HG03342 (cell line): ENCODE measurements around the gene STX12.
"Not testable (repeated sequence)": the region's sequence is repeated elsewhere in the genome, so short reads cannot be mapped to it uniquely, and the experiment has no call there.

ENCODE experiments used
- ATAC-seq: cut with Tn5 transposase; IDR thresholded peaks from one replicate; pipeline ENCODE4 v1.9.1; 2021; ENCODE audit warnings: mild to moderate bottlenecking, moderate library complexity; ENCODE audit not compliant: unreplicated experiment

STX12 gene

DNA sequence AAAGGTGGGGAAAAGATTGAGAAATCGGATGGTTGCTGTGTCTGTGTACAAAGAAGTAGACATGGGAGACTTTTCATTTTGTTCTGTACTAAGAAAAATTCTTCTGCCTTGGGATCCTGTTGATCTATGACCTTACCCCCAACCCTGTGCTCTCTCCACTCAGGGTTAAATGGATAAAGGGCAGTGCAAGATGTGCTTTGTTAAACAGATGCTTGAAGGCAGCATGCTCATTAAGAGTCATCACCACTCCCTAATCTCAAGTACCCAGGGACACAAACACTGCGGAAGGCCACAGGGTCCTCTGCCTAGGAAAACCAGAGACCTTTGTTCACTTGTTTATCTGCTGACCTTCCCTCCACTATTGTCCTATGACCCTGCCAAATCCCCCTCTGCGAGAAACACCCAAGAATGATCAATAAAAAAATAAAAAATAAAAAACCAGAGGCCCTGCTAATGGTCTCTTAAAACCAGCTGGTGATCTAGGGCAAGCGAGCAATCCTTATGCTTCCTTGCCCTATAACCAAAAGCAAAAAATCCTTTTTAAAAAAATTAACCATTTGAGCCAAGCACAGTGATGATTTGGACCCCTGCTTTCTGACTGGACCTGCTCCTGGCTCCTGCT is 56.4 kb downstream of the STX12 start:
- not testable (repeated sequence) for ATAC-seq

DNA sequence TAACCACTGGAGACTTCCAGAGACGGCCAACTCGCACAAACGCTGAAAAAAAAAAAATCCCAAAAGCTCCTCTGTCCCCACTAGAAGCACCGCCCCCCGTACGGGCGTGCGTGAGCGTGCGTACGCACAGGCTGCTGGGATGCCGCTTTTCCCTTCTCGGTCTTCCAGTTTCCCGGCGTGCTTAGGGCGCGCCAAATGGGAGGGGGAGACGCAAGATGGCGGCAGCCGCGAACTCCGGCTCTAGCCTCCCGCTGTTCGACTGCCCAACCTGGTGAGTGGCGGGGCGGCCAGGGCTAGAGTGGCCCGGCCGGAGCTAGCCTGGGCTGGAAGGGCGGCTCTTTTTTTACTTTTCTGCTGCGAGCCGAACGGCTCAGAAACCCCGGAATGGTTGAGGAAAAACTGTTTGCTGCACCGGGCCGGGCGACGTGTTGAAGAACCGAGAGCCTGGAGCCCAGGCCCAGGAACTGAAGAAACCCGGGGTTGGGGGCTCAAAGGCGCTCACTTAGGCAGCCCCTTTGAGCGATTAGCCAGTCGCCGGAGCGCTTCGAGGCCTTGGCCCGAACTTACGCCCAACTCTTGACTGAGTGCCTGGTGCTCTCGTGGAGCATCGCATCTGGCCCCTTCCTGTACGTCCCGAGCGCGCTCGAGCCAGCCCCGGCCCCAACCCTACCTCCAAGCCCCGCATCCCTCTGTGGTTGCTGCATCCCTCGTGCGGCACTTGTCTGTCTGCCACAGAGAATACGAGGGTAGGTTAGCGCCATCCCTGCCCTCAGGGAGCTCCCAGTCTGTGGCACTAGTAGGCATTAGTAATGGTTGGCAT is 57.8 kb downstream of the STX12 start, which contains the start of gene PPP1R8:
Gene PPP1R8, plus strand, starts transcription at position 162 of the 820 bp plus-strand sequence. Its CDS starts 54 bp downstream, at position 216.
- ATAC-seq: peak; percentile 91

DNA sequence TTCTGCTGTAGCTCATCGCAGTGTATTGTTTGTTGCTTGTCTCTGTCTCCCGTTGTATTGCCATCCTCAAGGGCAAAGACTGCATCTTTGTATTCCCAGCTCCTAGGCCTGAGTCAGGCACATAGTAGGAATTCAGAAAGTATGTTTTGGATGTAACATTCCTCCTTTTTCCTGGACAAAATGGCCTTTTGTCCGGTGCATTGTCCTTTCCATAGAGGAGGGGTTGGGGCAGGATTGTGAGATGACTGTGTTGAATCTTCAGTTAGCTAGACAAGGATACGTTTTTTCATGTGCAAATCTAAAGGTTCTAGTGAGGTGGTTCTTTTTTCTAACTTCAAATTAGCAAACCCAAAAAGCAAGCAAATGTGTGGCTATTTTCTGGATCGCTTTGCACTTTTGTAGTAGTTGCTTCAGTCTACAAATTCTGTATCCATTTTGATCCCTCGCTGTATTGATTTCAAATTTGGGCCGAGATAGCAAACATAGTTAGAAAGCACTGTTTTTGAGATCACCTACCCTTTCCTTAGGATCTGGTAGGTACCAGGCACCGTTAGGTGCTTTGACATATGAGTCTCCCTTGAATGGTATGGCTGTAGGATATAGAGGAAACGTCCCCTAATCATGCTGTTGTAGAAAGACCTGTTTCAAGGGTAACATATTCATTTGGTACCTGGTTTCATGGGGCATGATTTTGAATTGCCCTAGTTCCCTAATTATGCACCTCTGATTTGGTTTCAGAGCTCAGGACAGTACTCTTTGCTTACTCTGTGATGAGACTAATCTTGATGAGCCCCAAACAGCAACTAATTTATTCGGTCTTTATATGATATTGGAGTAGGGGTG is 58.8 kb downstream of the STX12 start:
- ATAC-seq: no peak

DNA sequence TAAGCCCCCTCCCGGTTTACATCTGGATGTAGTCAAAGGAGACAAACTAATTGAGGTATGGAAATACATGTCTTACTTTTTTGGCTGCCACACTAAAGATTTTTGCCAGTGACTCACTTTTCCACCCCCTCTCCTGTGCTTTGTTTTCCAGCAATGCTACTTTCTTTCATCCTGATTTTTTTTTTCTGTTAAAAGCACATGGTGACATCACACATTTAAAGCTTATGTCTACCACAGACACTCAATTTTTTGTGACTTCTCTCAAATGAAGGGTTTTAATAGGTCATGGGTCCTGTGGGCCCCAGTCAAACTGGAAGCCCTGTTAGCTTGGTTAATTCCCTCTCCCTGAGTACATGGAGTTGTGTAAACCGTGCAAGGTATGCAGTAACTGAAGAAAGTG is 59.7 kb downstream of the STX12 start:
- no peak for ATAC-seq

DNA sequence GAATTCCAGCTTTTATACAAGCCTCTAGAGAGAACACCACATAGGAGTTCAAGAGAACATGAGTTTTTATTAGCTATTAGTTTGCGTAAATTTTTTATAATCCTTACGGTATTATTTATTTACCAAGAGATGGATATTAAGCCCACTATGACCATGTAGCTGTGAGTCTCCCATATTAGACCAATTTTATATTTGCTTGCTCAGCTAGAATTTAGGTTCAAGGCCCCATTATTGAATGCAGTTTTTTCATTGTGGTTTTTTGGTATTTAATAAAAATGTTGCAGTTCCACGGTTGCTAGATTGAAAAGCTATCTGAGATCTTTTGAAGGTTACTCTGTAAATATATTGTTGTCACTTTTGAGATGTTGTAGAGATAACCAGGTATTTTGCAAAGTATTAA is 60.5 kb downstream of the STX12 start:
- no peak for ATAC-seq

DNA sequence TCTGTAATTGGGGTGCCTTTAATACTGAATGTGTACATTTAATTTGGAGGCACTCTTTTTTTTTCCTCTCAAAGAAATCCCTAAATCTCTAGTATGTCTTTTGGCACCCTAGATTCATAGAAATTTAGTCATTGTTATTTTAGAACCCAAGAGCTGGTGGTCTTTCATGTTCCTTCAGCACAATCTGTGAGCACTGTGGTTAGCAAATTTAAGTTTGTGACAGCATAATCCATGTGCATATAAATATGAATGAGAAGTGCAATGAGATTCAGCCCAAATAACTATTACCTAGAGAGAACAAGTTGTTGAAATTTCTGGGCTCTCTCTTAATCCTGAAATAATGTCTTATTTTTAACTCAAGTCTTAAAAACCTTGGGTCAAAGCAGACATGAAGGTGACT is 62.0 kb downstream of the STX12 start:
- ATAC-seq: no peak

DNA sequence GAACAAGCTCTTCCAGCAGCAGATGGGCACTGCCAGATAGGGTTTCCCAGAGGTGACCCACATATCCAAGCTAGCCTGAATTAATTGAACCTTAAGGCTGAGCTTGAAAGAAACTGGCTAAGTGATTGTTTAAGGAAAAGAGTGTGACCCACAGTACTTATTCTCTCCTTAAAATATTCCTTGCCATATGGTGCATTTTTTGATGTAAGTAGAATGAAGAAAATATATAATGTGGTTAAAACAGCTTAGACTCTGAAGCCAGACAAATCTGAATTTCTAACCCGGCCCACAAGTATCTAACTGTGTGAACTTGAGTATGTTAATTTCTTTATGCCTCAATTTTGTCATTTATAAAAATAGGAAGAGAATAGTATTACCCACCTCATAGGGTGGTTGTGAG is 62.5 kb downstream of the STX12 start:
- no peak for ATAC-seq

DNA sequence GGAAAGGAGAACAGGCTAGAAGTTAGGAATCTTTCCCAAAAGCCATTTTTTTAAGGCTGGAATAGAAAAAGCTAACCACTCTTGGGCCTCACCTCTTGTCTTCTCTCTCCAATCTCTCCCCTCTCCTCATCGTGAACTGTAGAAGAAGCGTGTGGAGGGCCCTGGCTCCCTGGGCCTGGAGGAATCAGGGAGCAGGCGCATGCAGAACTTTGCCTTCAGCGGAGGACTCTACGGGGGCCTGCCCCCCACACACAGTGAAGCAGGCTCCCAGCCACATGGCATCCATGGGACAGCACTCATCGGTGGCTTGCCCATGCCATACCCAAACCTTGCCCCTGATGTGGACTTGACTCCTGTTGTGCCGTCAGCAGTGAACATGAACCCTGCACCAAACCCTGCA is 76.9 kb downstream of the STX12 start:
- ATAC-seq: no peak

DNA sequence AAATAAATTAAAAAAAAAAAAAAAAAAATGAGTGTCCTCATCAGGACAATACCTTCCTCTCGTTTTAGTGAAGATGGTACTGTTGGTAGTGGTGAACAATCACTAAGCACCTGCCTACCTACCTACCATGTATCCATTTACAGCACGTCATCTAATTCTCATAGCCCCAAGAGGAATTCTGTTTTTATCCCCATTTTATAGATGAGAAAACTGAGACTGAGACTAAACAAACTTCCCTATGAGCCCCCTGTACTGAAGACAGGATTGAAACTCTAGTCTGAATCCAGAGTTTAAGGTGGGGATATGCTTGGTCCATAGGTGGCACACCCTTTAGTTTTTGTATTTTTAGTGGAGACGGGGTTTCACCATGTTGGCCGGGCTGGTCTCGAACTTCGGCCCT is 82.1 kb downstream of the STX12 start:
- ATAC-seq: no peak

DNA sequence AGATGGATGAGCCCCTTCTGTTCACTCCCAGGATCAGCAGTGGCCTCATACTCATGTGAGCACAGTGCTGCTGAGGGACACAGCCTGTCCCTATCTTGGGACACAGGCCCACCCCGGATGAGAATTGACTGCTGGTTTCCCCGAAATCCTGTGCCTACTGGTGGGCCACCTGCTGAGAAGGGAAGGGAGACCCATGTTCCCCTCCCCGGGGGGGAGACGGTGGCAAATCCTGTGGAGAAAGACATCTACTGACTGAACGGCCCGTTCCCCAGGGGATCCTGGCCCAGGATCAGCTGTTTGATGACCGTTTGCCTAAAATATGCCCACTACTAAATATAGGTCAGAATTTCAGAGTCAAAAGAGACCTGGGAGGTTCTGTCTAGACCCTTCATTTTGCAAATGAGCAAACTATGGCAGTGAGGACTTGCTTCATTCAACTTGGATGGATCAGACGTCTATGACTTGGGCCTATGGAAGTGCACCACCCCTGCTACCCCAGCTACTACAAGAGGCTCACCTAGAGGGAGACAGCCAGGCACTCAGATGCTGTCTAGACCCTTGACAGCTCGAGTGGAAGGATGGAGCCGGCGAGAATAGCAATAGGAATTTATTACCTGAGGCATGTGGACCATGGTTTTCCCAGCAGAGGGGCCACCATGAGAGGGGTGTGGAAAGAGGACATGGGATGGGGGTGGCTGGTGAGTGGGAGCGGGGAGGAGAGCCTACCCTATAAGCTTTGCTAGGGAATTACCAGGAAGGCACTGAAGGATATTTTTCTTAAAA is 83.7 kb downstream of the STX12 start:
- ATAC-seq: no peak

DNA sequence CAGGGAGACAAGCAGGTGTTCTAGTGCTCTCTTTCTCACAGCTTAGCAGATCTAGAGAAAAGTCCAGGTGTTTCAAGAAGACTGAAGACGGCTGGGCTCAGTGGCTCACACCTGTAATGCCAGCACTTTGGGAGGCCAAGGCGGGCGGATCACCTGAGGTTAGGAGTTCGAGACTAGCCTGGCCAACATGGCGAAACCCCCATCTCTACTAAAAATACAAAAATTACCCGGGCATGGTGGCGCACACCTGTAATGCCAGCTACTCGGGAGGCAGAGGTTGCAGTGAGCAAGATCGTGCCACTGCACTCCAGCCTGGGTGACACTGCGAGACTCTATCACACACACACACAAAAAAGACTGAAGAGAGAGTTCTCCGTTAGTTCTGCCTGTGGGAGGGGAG is 84.5 kb downstream of the STX12 start:
- ATAC-seq: not testable (repeated sequence)

DNA sequence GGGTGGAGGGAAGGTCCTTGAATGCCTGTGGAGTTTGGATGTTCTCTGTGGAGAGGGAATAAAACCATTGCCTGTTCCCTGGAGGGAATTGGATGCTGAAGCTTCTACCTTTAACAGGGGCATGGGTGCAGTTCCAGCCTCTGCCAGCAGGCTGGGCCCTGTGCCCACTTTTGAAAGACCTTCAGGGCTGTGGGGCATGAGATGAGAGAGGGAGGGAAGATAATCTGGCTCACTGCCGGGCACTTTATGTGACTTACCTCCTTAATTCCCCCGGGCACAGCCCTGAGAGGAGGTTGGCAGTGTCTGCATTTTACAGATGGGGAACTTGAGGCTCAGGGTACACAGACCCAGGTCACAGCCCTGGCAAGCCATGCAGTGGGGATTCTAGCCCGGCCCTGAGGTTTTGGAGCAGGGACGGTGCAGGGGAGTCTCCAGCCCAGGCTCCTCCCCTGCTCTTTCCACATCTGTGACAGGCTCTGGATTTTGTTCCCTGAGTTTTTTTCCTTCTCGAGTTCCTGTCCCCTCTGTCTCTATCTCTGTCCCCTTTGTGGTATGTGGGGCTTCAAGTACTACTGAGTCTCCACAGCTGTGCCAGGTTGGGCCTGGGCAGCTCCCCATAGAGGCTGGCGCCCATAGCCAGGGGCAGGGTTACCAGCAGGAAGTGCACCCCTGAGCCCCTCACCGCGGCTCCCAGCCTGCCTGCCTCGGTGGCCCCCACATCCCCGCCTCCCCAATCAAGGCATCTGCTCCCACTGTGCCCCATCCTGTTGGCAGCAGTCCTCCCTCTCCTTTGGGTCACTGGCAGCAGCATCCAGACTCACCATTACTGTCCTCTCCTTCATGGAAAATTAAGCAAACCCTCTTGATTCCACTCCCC is 85.3 kb downstream of the STX12 start:
- ATAC-seq: peak; percentile 67

DNA sequence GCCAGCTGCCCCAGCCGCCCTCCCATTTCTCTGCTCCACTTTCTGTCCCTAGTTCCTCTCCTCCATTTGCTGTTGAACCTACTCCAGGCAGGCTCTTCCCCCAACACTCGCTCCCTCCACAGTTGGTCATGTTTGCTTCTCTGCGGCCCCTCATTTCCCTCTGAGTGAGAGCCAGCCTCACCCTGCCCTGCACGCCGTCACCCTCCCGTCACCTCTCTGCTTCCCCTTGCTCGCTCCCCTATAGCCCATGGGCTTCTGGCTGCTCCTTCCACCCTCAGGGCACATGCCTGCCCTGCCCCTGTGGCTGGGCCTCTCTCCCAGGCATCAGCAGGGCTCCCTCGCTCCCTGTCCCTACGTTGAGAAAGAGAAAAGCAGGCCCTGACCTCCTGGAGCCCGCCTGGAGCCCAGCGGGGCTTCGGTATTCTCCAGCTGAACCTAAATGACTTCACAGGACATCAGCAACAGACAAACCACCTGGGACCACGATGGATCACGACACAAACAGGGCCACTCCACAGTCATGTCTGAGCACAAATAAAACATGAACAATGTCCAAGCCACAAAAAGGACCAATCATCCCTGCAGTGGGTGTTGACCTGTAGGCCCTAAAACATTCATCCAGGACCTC is 86.0 kb downstream of the STX12 start:
- no peak for ATAC-seq

DNA sequence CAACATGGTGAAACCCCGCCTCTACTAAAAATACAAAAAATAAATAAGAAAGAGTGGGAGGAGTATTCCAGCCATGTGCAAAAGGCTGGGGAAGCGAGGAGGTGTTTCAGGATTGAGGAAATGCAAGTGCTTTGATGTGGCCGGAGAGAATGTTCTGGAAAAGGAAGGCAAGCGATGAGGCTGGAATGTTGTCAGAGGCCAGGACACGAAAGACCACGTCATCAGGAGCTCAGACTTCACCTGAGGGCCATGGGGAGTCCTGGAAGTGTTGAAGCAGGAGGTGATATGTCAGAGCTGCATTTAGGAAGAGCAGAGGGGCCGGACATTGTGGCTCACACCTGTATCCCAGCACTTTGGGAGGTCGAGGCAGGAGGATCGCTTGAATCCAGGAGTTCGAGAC is 88.4 kb downstream of the STX12 start:
- no peak for ATAC-seq

DNA sequence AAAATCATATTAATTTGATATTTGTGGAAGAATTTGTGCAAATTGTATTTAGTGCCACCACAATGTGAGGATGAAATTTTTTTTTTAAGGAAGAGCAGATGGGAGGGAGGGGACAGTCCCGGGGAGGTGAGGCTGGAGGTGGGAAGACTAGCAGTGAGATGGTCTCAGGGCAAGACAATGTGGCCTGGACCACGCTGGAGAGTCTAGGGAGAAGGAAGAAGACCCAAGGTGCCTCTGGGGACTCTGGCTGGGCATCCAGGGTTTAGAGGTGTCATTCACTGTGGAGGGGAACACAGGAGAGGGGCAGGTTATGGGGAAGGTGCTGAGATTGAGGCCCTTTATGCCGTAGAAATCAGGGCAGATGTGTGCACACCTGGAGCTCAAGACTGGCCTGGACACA is 89.0 kb downstream of the STX12 start:
- ATAC-seq: no peak

DNA sequence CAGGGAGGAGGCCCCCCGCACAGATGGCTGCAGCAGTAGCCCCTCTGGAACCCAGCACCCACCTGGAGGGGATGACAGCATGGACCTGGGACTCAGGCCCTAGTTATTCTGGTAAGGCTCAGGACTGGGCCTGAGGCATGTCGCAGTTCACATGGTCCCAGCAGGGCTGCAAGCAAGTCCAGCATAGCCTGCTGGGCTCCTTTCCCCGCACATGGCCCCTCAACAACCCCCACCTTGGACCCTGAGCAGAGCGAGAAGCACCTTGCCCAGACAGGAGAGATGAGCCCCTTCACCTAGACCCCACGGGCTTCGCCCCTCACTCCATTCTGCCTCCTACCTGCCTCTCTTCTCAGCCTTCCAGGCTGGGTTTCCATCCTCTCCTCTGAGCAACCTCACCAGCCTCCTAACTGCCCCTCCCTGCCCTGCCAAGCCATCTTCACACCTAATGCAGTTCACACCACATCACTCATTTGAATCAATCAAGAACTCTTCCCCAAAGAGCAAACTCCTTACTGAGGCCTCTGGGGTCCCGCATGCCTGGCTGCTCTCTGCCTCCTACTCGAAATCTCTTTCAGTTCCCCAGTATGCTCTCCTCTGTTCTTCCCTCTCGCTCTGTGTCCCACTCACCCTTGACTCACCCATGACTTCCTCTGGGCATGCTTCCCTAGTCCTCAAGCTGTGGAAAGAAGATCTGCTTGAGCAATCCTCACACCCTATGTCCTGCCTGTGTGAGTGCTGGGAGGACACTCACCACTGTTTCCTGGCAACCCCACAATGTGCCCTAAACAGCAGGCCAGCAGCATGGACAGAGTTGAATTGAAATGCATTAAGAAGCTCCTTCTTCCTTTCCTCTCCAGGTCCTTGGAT is 89.9 kb downstream of the STX12 start:
- no peak for ATAC-seq

DNA sequence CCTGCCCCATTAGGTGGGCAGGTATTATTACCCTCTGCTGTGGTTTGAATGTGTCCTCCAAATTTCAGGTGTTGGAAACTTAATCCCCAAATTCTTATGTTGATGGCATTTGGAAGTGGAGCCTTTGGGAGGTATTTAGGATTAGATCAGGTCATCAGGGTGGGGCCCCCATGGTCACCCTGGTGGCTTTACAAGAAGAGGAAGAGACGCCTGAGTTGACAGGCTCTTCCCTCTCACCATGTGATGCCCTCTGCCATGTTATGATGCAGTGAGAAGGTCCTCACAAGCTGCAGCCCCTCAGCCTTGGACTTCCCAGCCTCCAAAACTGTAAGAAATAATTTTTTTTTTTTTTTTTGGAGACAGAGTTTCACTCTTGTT is 90.5 kb downstream of the STX12 start:
- no peak for ATAC-seq

DNA sequence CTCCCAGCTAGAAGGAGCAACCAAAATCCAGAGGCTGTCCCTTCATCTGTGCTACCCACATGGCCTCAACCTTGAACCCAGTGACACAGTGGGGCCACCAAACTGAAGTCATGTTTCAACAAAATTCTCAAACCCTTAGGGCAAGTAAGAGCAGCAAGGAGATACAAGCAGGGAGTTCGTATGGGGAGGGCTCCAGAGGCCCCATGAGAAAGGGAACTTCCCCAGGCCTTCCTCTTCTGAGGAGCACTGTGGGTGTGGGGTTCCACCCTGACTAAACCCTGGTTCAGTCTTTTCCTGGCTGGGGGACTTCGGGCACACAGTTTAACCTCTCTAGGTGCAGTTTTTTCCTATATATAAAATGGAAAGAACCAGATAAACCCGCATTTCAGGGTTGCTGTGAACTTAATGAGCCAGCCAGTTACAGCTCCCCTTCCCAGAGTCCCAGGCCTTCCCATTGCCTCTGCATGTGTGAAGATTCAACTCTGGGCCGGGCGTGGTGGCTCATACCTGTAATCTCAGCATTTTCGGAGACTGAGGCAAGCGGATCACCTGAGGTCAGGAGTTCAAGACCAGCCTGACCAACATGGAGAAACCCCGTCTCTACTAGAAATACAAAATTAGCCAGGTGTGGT is 91.4 kb downstream of the STX12 start:
- ATAC-seq: no peak
